GOT3 (cell line): ENCODE measurements around the gene TTLL8.

Experiments
- DNase-seq: peaks from one replicate; lab custom pipeline; 2025; ENCODE audit warnings: mixed read lengths; lab: John Stamatoyannopoulos, UW

Gene TTLL8

GRCh38 chr22:50041361-50042065 is 16.6 kb downstream of the TTLL8 start:
- DNase-seq = no peak

GRCh38 chr22:50040717-50041116 is 17.4 kb downstream of the TTLL8 start:
- no peak for DNase-seq

GRCh38 chr22:50039669-50040443 is 18.2 kb downstream of the TTLL8 start:
- DNase-seq = no peak

- no peak for DNase-seq
Observed at GRCh38 chr22:50035976-50036724, 21.9 kb downstream of the TTLL8 start.

- no peak for DNase-seq
Observed at GRCh38 chr22:50035131-50035881, 22.8 kb downstream of the TTLL8 start.

- DNase-seq = no peak
Observed at GRCh38 chr22:50034126-50035081, 23.7 kb downstream of the TTLL8 start.

GRCh38 chr22:50032941-50033601 is 25.0 kb downstream of the TTLL8 start:
- DNase-seq = no peak

- DNase-seq = no peak
Observed at GRCh38 chr22:50032109-50032871, 25.8 kb downstream of the TTLL8 start.

- no peak for DNase-seq
Observed at GRCh38 chr22:50031189-50032091, 26.7 kb downstream of the TTLL8 start.

- DNase-seq = no peak
Observed at GRCh38 chr22:50030297-50031188, 27.6 kb downstream of the TTLL8 start.

GRCh38 chr22:50027639-50028537 is 30.2 kb downstream of the TTLL8 start:
- no peak for DNase-seq

- DNase-seq = no peak
Observed at GRCh38 chr22:50025993-50026392, 32.1 kb downstream of the TTLL8 start.

GRCh38 chr22:50022171-50022819 is 35.8 kb downstream of the TTLL8 start:
- DNase-seq = no peak

- DNase-seq = no peak
Observed at GRCh38 chr22:50020606-50021005, 37.5 kb downstream of the TTLL8 start.

GRCh38 chr22:50019316-50019715 is 38.8 kb downstream of the TTLL8 start:
- DNase-seq = no peak
